Uterus (tissue), 2 donors: ENCODE results near the gene PCDHGB3.

Experiments used
- POLR2A ChIP-seq, 2 donors: fragments of 450-650 bp; IDR thresholded peaks; one replicate each; pipeline ENCODE4 v1.6.1; 2016; ENCODE audit warnings: antibody characterized with exemption in 2 of 2, mild to moderate bottlenecking in 1 of 2, moderate library complexity in 1 of 2
- TF ChIP-seq, protein P1 (sequence below), 4 experiments: fragments of 200-600 bp in 2 of 4; fragments of 450-650 bp in 2 of 4; sonication (generic) in 2 of 4; IDR thresholded peaks; one replicate each; pipeline ENCODE4 v1.5.1; 2016 to 2019; ENCODE audit warnings: antibody characterized with exemption in 4 of 4, mild to moderate bottlenecking in 2 of 4, moderate library complexity in 1 of 4

- TF ChIP-seq POLR2A (IDR thresholded peaks at IDR 0.05): no peak
- TF ChIP-seq, protein P1, sequence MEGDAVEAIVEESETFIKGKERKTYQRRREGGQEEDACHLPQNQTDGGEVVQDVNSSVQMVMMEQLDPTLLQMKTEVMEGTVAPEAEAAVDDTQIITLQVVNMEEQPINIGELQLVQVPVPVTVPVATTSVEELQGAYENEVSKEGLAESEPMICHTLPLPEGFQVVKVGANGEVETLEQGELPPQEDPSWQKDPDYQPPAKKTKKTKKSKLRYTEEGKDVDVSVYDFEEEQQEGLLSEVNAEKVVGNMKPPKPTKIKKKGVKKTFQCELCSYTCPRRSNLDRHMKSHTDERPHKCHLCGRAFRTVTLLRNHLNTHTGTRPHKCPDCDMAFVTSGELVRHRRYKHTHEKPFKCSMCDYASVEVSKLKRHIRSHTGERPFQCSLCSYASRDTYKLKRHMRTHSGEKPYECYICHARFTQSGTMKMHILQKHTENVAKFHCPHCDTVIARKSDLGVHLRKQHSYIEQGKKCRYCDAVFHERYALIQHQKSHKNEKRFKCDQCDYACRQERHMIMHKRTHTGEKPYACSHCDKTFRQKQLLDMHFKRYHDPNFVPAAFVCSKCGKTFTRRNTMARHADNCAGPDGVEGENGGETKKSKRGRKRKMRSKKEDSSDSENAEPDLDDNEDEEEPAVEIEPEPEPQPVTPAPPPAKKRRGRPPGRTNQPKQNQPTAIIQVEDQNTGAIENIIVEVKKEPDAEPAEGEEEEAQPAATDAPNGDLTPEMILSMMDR (IDR thresholded peaks at IDR 0.05): no peak
Observed at GRCh38 chr5:141383345-141383744, 13.3 kb downstream of the PCDHGB3 start.
